HCT116 (cell line): ENCODE data around the gene FOXB1. TPM values are rescaled to one million over a fixed set of nuclear protein-coding genes. Genes with fewer than 3 reads are reported as not detected.

Experiments used
- ATAC-seq: fragments of 200-7000 bp; cut with Tn5 transposase; 2 replicates; pipeline ENCODE4 v1.9.1; 2020; ENCODE audit warnings: mild to moderate bottlenecking, moderate library complexity
- BruUV-seq: library from RNA; stranded (reverse); fragments of 400-500 nt; replicated peaks from 2 replicates; lab custom pipeline; 2021; lab: Mats Ljungman, UMichigan
- CTCF ChIA-PET: fragments of 300-600 bp; sonication (Branson Sonifier 250); formaldehyde crosslinking; loops from one replicate; lab custom pipeline; 2021; ENCODE audit warnings: antibody characterized with exemption; lab: Charles Lee
- POLR2A ChIA-PET: fragments of 300-600, 350-600 bp; sonication (Branson Sonifier 250); formaldehyde crosslinking; loops from one replicate; lab custom pipeline; 2021; ENCODE audit warnings: antibody characterized with exemption; lab: Charles Lee
- RAD21 ChIA-PET, 2 experiments: fragments of 300-600 bp; sonication (Branson Sonifier 250); formaldehyde crosslinking; loops; one replicate each; lab custom pipeline; 2023; ENCODE audit warnings: low total read pairs in 2 of 2; ENCODE audit not compliant: uncharacterized antibody in 2 of 2, unreplicated experiment in 2 of 2, low non-redundant PET in 1 of 2; lab: Charles Lee
- DNase-seq: peaks from one replicate; pipeline ENCODE4 v3.0.0-alpha.2; 2010; ENCODE audit warnings: low read depth, low spot score
- H2AFZ ChIP-seq: fragments of 200-600 bp; shearing (Covaris generic), sonication (generic); 2 replicates; pipeline ENCODE4 v1.6.1; 2017; ENCODE audit warnings: low read depth, mixed run types, mixed read lengths, antibody characterized with exemption, low read length; ENCODE audit not compliant: poor library complexity, severe bottlenecking
- H3K27ac ChIP-seq: 2 replicates; pipeline ENCODE4 v1.5.1; 2012; ENCODE audit warnings: low read depth, low read length
- H3K27me3 ChIP-seq: fragments of 200-600 bp; sonication (generic); 2 replicates; pipeline ENCODE4 v1.6.1; 2016; ENCODE audit warnings: mixed run types, low read length, mixed read lengths; ENCODE audit not compliant: insufficient read depth
- H3K36me3 ChIP-seq, 2 experiments: fragments of 200-500 bp in 1 of 2; fragments of 200-600 bp in 1 of 2; sonication (Bioruptor generic) in 1 of 2; sonication (generic) in 1 of 2; 2 replicates each; pipeline versions ENCODE4 v1.5.1 to v1.6.1; 2014 to 2016; ENCODE audit warnings: low read length in 2 of 2, inconsistent platforms in 1 of 2, mixed read lengths in 1 of 2, mixed run types in 1 of 2; ENCODE audit not compliant: insufficient read depth in 2 of 2, control insufficient read depth in 1 of 2
- H3K4me1 ChIP-seq, 2 experiments: fragments of 200-600 bp in 1 of 2; sonication (generic) in 1 of 2; 2 replicates each; pipeline versions ENCODE4 v1.5.1 to v1.6.1; 2012 to 2017; ENCODE audit warnings: low read length in 2 of 2, inconsistent platforms in 1 of 2, mild to moderate bottlenecking in 1 of 2, mixed read lengths in 1 of 2, mixed run types in 1 of 2, moderate library complexity in 1 of 2; ENCODE audit not compliant: insufficient read depth in 2 of 2, control insufficient read depth in 1 of 2
- H3K4me2 ChIP-seq: fragments of 200-600 bp; sonication (generic); 2 replicates; pipeline ENCODE4 v1.6.1; 2017; ENCODE audit warnings: mixed run types, low read length, mixed read lengths
- H3K4me3 ChIP-seq, 2 experiments: fragments of 200-600 bp in 1 of 2; sonication (generic) in 1 of 2; replicated peaks in 1 of 2; 2 replicates each; pipeline ENCODE4 v1.5.1; 2011 to 2016; ENCODE audit warnings: low read length in 2 of 2, control low read depth in 1 of 2, low read depth in 1 of 2, mild to moderate bottlenecking in 1 of 2, mixed read lengths in 1 of 2, mixed run types in 1 of 2
- H3K79me2 ChIP-seq: fragments of 200-600 bp; sonication (generic); 2 replicates; pipeline ENCODE4 v1.6.1; 2017; ENCODE audit warnings: mild to moderate bottlenecking, mixed run types, low read length, moderate library complexity, mixed read lengths; ENCODE audit not compliant: insufficient read depth
- H3K9ac ChIP-seq: fragments of 200-600 bp; sonication (generic); 2 replicates; pipeline ENCODE4 v1.6.1; 2016; ENCODE audit warnings: low read length, mixed read lengths
- H3K9me2 ChIP-seq: fragments of 200-600 bp; sonication (generic), shearing (Covaris generic); 2 replicates; pipeline ENCODE4 v1.6.1; 2017; ENCODE audit warnings: mixed run types, mild to moderate bottlenecking, moderate library complexity; ENCODE audit not compliant: insufficient read depth
- H3K9me3 ChIP-seq, 2 experiments: fragments of 200-500 bp in 1 of 2; fragments of 200-600 bp in 1 of 2; sonication (Bioruptor generic) in 1 of 2; sonication (generic) in 1 of 2; 2 replicates each; pipeline ENCODE4 v1.6.1; 2014 to 2017; ENCODE audit warnings: low read length in 2 of 2, mixed read lengths in 2 of 2, inconsistent platforms in 1 of 2, low read depth in 1 of 2, mild to moderate bottlenecking in 1 of 2, mixed run types in 1 of 2, moderate library complexity in 1 of 2; ENCODE audit not compliant: control insufficient read depth in 1 of 2, insufficient read depth in 1 of 2
- H4K20me1 ChIP-seq: fragments of 200-600 bp; sonication (generic), shearing (Covaris generic); 2 replicates; pipeline ENCODE4 v1.6.1; 2017; ENCODE audit warnings: mixed run types, mild to moderate bottlenecking, moderate library complexity; ENCODE audit not compliant: insufficient read depth
- EGR1 ChIP-seq: IDR thresholded peaks from 2 replicates; pipeline ENCODE4 v1.6.1; 2012; ENCODE audit warnings: low read depth
- ELF1 ChIP-seq: IDR thresholded peaks from 2 replicates; pipeline ENCODE4 v1.6.1; 2012; ENCODE audit warnings: low read depth, borderline replicate concordance
- EZH2 ChIP-seq: fragments of 200-600 bp; sonication (generic); IDR thresholded peaks from 2 replicates; pipeline ENCODE4 v1.6.1; 2017; ENCODE audit warnings: antibody characterized with exemption, mixed run types
- EZH2phosphoT487 ChIP-seq: fragments of 200-600 bp; IDR thresholded peaks from 2 replicates; pipeline ENCODE4 v1.6.1; 2018; ENCODE audit warnings: antibody characterized with exemption, borderline replicate concordance
- FOSL1 ChIP-seq: IDR thresholded peaks from 2 replicates; pipeline ENCODE4 v1.6.1; 2012; ENCODE audit warnings: low read depth
- JUND ChIP-seq: IDR thresholded peaks from 2 replicates; pipeline ENCODE4 v1.6.1; 2012
- POLR2A ChIP-seq: IDR thresholded peaks from 2 replicates; pipeline ENCODE4 v1.7.0; 2011; ENCODE audit warnings: borderline replicate concordance; ENCODE audit not compliant: insufficient read depth, insufficient read length; ENCODE audit errors: extremely low read depth
- POLR2AphosphoS5 ChIP-seq: IDR thresholded peaks from 2 replicates; pipeline ENCODE4 v1.6.1; 2011; ENCODE audit warnings: mild to moderate bottlenecking, low read depth, low read length, moderate library complexity
- RAD21 ChIP-seq: IDR thresholded peaks from 2 replicates; pipeline ENCODE4 v1.6.1; 2012; ENCODE audit warnings: low read depth, mild to moderate bottlenecking
- SIN3A ChIP-seq: IDR thresholded peaks from 2 replicates; pipeline ENCODE4 v1.6.1; 2012; ENCODE audit warnings: low read depth
- SP1 ChIP-seq: IDR thresholded peaks from 2 replicates; pipeline ENCODE4 v1.6.1; 2012; ENCODE audit warnings: low read depth
- TCF7L2 ChIP-seq: IDR thresholded peaks from 2 replicates; pipeline ENCODE4 v1.7.0; 2011; ENCODE audit warnings: borderline replicate concordance, inconsistent platforms; ENCODE audit not compliant: insufficient read depth, insufficient read length; ENCODE audit errors: extremely low read depth
- YY1 ChIP-seq: IDR thresholded peaks from 2 replicates; pipeline ENCODE4 v1.6.1; 2011; ENCODE audit warnings: low read length, low read depth, moderate library complexity, mild to moderate bottlenecking; ENCODE audit not compliant: insufficient replicate concordance; ENCODE audit errors: extremely low read depth
- ZFX ChIP-seq: fragments of 450-650 bp; IDR thresholded peaks from 2 replicates; pipeline ENCODE4 v1.6.1; 2017
- ZNF274 ChIP-seq: fragments of 200-500 bp; sonication (Bioruptor generic); IDR thresholded peaks from 2 replicates; pipeline ENCODE4 v1.6.1; 2014; ENCODE audit warnings: mild to moderate bottlenecking, low read depth, low read length, inconsistent platforms
- intact Hi-C: fragments of 100-400 bp; cut with micrococcal nuclease; formaldehyde crosslinking; loops from 2 replicates; pipeline ENCODE4 v1.10.0; 2022
- total RNA-seq: library from RNA; stranded (reverse); gene quantifications from one replicate; pipeline ENCODE4 v1.2.1, GENCODE V29; 2021; ENCODE audit not compliant: unreplicated experiment
- TF ChIP-seq, protein P1 (sequence below), 3 experiments: fragments of 200-600 bp in 1 of 3; sonication (generic) in 1 of 3; IDR thresholded peaks in 2 of 3; conservative IDR thresholded peaks in 1 of 3; 2 replicates each; pipeline ENCODE4 v1.5.1; 2012 to 2017; ENCODE audit warnings: low read depth in 2 of 3, low read length in 2 of 3, antibody characterized with exemption in 1 of 3, borderline replicate concordance in 1 of 3, control low read depth in 1 of 3, mild to moderate bottlenecking in 1 of 3, mixed read lengths in 1 of 3, mixed run types in 1 of 3, moderate library complexity in 1 of 3; ENCODE audit not compliant: insufficient read depth in 1 of 3
- TF ChIP-seq, protein P2 (sequence below): IDR thresholded peaks from 2 replicates; pipeline ENCODE4 v1.6.1; 2011; ENCODE audit warnings: mild to moderate bottlenecking, low read length, moderate library complexity; ENCODE audit not compliant: insufficient replicate concordance; ENCODE audit errors: extremely low read depth
- TF ChIP-seq, protein P3 (sequence below): IDR thresholded peaks from 2 replicates; pipeline ENCODE4 v1.6.1; 2012
- TF ChIP-seq, protein P4 (sequence below): IDR thresholded peaks from 2 replicates; pipeline ENCODE4 v1.6.1; 2012; ENCODE audit warnings: low read depth
- TF ChIP-seq, protein P5 (sequence below): IDR thresholded peaks from 2 replicates; pipeline ENCODE4 v1.6.1; 2012

The FOXB1 gene
- total RNA-seq, 1 experiment from 2014 or later, result not detected

DNA sequence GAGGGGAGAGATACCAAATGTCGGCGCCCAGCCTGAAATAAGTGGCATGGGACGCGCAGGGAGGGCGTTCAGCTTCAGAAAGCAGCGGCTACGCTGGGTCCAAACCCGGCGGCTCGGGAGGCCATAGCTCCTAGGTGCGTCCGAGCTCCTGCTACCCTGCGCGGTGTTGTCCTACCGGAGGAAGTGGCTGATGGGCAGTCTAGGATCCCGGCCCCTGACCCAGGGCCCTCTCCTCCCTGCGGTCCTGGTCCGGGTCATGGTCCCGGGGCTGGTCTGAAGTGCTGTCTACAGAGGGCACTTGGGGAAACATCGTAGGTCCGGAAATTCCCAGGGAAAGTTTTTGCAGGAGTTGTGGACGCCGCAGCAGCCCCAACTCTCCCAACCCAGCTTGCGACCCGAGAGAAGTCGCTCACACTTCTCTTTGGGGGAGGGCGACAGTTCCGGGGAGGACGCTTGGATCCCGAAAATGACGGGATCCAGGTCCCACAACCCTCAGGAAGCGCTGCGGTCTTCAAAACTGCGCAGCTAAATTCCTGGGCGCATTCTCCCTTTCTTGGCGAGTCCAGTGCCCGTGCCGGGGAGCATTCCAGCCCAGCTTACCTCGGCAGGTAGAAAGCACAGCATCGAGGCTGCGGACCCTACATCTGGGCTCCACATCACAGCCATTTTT is 9.1 kb upstream of the FOXB1 start:
- no TSS peak for BruUV-seq

More for the DNA sequence above, 9.1 kb upstream of the FOXB1 start:
- no peaks in the 10 kb centered on the region for H3K36me3 ChIP-seq
- POLR2A ChIA-PET, result no interaction called here
- CTCF ChIA-PET, result no interaction called here
- no peaks in the 10 kb centered on the region for H3K9me3 ChIP-seq
- no peak overlapping the region for H3K4me3 ChIP-seq
- no peak for DNase-seq
- H2AFZ ChIP-seq, result no peak overlapping the region
- no peak for ATAC-seq
- no peaks in the 10 kb centered on the region for H3K9me2 ChIP-seq
- peaks cover 40% of the 10 kb centered on the region for H3K27me3 ChIP-seq
- H3K9ac ChIP-seq, result no peak overlapping the region
- RAD21 ChIA-PET, result no interaction called here
- no peaks in the 10 kb centered on the region for H3K79me2 ChIP-seq
- H3K4me2 ChIP-seq, result no peak overlapping the region
- no peaks in the 10 kb centered on the region for H4K20me1 ChIP-seq
- H3K27ac ChIP-seq, result no peak overlapping the region
- intact Hi-C loops, result no loop called here
- TF ChIP-seq RAD21, result no peak
- TF ChIP-seq EZH2phosphoT487, result no peak
- TF ChIP-seq TCF7L2, result no peak
- TF ChIP-seq POLR2AphosphoS5, result no peak
- no peak for TF ChIP-seq SIN3A
- TF ChIP-seq, protein P1, sequence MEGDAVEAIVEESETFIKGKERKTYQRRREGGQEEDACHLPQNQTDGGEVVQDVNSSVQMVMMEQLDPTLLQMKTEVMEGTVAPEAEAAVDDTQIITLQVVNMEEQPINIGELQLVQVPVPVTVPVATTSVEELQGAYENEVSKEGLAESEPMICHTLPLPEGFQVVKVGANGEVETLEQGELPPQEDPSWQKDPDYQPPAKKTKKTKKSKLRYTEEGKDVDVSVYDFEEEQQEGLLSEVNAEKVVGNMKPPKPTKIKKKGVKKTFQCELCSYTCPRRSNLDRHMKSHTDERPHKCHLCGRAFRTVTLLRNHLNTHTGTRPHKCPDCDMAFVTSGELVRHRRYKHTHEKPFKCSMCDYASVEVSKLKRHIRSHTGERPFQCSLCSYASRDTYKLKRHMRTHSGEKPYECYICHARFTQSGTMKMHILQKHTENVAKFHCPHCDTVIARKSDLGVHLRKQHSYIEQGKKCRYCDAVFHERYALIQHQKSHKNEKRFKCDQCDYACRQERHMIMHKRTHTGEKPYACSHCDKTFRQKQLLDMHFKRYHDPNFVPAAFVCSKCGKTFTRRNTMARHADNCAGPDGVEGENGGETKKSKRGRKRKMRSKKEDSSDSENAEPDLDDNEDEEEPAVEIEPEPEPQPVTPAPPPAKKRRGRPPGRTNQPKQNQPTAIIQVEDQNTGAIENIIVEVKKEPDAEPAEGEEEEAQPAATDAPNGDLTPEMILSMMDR (IDR thresholded peaks at IDR 0.05 in 2 of 3, conservative IDR thresholded peaks at IDR 0.05 in 1 of 3; ENCODE audit: borderline replicate concordance in 1 of 3, insufficient read depth in 1 of 3, low read depth in 2 of 3, low read length in 2 of 3), result no peak
- TF ChIP-seq, protein P2, sequence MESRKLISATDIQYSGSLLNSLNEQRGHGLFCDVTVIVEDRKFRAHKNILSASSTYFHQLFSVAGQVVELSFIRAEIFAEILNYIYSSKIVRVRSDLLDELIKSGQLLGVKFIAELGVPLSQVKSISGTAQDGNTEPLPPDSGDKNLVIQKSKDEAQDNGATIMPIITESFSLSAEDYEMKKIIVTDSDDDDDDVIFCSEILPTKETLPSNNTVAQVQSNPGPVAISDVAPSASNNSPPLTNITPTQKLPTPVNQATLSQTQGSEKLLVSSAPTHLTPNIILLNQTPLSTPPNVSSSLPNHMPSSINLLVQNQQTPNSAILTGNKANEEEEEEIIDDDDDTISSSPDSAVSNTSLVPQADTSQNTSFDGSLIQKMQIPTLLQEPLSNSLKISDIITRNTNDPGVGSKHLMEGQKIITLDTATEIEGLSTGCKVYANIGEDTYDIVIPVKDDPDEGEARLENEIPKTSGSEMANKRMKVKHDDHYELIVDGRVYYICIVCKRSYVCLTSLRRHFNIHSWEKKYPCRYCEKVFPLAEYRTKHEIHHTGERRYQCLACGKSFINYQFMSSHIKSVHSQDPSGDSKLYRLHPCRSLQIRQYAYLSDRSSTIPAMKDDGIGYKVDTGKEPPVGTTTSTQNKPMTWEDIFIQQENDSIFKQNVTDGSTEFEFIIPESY, result no peak
- no peak for TF ChIP-seq FOSL1
- TF ChIP-seq, protein P3, sequence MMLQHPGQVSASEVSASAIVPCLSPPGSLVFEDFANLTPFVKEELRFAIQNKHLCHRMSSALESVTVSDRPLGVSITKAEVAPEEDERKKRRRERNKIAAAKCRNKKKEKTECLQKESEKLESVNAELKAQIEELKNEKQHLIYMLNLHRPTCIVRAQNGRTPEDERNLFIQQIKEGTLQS, result no peak
- TF ChIP-seq JUND, result no peak
- TF ChIP-seq EGR1, result no peak
- TF ChIP-seq YY1, result no peak
- TF ChIP-seq, protein P4, sequence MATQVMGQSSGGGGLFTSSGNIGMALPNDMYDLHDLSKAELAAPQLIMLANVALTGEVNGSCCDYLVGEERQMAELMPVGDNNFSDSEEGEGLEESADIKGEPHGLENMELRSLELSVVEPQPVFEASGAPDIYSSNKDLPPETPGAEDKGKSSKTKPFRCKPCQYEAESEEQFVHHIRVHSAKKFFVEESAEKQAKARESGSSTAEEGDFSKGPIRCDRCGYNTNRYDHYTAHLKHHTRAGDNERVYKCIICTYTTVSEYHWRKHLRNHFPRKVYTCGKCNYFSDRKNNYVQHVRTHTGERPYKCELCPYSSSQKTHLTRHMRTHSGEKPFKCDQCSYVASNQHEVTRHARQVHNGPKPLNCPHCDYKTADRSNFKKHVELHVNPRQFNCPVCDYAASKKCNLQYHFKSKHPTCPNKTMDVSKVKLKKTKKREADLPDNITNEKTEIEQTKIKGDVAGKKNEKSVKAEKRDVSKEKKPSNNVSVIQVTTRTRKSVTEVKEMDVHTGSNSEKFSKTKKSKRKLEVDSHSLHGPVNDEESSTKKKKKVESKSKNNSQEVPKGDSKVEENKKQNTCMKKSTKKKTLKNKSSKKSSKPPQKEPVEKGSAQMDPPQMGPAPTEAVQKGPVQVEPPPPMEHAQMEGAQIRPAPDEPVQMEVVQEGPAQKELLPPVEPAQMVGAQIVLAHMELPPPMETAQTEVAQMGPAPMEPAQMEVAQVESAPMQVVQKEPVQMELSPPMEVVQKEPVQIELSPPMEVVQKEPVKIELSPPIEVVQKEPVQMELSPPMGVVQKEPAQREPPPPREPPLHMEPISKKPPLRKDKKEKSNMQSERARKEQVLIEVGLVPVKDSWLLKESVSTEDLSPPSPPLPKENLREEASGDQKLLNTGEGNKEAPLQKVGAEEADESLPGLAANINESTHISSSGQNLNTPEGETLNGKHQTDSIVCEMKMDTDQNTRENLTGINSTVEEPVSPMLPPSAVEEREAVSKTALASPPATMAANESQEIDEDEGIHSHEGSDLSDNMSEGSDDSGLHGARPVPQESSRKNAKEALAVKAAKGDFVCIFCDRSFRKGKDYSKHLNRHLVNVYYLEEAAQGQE, result no peak
- TF ChIP-seq ZFX, result no peak
- no peak for TF ChIP-seq EZH2
- no peak for TF ChIP-seq ELF1
- no peak for TF ChIP-seq SP1
- TF ChIP-seq ZNF274, result no peak
- no peak for TF ChIP-seq POLR2A
- TF ChIP-seq, protein P5, sequence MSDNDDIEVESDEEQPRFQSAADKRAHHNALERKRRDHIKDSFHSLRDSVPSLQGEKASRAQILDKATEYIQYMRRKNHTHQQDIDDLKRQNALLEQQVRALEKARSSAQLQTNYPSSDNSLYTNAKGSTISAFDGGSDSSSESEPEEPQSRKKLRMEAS, result no peak
- no peaks in the 10 kb centered on the region for H3K4me1 ChIP-seq
